Activated CD8-positive, alpha-beta T cell treated with anti-CD3 and anti-CD28 coated beads for 36 hours (primary cell): ENCODE data around the gene FES. TPM values are rescaled to one million over a fixed set of nuclear protein-coding genes. Genes with fewer than 3 reads are reported as not detected.

Experiments
- ATAC-seq: fragments of 200-7000 bp; cut with Tn5 transposase; one replicate; pipeline ENCODE4 v1.10.0; 2021; ENCODE audit warnings: mild to moderate bottlenecking, moderate library complexity
- CTCF ChIA-PET: fragments of 350-600 bp; sonication (Branson Sonifier 250); formaldehyde crosslinking; loops from one replicate; lab custom pipeline; 2021; ENCODE audit warnings: antibody characterized with exemption; lab: Charles Lee
- POLR2A ChIA-PET: fragments of 350-600 bp; sonication (Branson Sonifier 250); formaldehyde crosslinking; loops from one replicate; lab custom pipeline; 2021; ENCODE audit warnings: antibody characterized with exemption; lab: Charles Lee
- DNase-seq: peaks from one replicate; pipeline ENCODE4 v3.0.0-alpha.2; 2020
- H3K27ac Mint-ChIP-seq: one replicate; pipeline ENCODE4 v1.8.0; 2021; ENCODE audit warnings: mild to moderate bottlenecking, mixed read lengths
- H3K27me3 Mint-ChIP-seq: one replicate; pipeline ENCODE4 v1.8.0; 2021; ENCODE audit warnings: mixed read lengths
- H3K36me3 Mint-ChIP-seq: one replicate; pipeline ENCODE4 v1.8.0; 2021; ENCODE audit warnings: low read depth, mixed read lengths
- H3K4me1 Mint-ChIP-seq: one replicate; pipeline ENCODE4 v1.8.0; 2021; ENCODE audit warnings: low read depth, mixed read lengths
- H3K4me3 Mint-ChIP-seq: one replicate; pipeline ENCODE4 v1.8.0; 2021; ENCODE audit warnings: mild to moderate bottlenecking, moderate library complexity, mixed read lengths
- H3K9me3 Mint-ChIP-seq: one replicate; pipeline ENCODE4 v1.8.0; 2021; ENCODE audit warnings: mixed read lengths
- intact Hi-C: fragments of 100-400 bp; cut with micrococcal nuclease; formaldehyde crosslinking; loops from one replicate; pipeline ENCODE4 v1.10.0; 2022
- total RNA-seq, 2 experiments: library from RNA; stranded (reverse); gene quantifications; one replicate each; pipeline ENCODE4 v1.2.3, GENCODE V29; 2021
- TF ChIP-seq, protein P1 (sequence below): fragments of 200-600 bp; IDR thresholded peaks from one replicate; pipeline ENCODE4 v1.8.0; 2022; ENCODE audit warnings: antibody characterized with exemption, mild to moderate bottlenecking

Gene FES
- total RNA-seq, 2 experiments from 2014 or later: 4.1 to 4.6 TPM

DNA sequence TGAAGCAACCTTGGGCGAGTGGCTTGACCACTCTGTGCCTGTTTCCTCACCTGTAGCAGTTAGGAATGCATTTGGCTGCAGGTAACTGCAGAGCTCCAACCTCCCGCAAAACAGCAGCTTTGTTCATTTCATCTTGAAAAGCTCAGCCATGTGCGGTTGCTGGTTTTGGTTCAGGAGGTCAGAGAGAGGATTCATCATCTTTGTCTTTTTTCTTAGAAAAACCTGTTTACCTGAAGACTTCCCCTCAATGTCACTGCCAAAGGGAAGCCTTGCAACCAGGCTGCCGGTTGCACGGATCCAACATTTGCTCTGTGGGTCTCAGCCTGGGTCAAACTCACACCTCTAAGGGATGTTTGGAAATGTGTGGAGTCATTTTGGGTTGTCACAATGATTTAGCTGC is 32.4 kb upstream of the FES start:
- peak; percentile 5 for ATAC-seq
- Mint-ChIP-seq H3K36me3 (peaks cover 4% of the 10 kb centered on the region), H3K4me3 (peak overlapping the region; percentile 26), H3K27me3 (no peaks in the 10 kb centered on the region), H3K4me1 (peaks cover 61% of the 10 kb centered on the region), H3K27ac (peak overlapping the region; percentile 93), H3K9me3 (peaks cover 8% of the 10 kb centered on the region)
- intact Hi-C loops: loop anchor here (2.0 kb wide), 1 partner anchor 19 kb away; no protein-coding TSS in a partner anchor
- TF ChIP-seq, protein P1, sequence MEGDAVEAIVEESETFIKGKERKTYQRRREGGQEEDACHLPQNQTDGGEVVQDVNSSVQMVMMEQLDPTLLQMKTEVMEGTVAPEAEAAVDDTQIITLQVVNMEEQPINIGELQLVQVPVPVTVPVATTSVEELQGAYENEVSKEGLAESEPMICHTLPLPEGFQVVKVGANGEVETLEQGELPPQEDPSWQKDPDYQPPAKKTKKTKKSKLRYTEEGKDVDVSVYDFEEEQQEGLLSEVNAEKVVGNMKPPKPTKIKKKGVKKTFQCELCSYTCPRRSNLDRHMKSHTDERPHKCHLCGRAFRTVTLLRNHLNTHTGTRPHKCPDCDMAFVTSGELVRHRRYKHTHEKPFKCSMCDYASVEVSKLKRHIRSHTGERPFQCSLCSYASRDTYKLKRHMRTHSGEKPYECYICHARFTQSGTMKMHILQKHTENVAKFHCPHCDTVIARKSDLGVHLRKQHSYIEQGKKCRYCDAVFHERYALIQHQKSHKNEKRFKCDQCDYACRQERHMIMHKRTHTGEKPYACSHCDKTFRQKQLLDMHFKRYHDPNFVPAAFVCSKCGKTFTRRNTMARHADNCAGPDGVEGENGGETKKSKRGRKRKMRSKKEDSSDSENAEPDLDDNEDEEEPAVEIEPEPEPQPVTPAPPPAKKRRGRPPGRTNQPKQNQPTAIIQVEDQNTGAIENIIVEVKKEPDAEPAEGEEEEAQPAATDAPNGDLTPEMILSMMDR: no peak
- DNase-seq: peak; percentile 80
- CTCF ChIA-PET: interaction anchor here (0.7 to 1.5 kb wide), 5 partner anchors 14 to 81 kb away, joined by 3 to 5 read pairs (median 4); partner anchors contain the start of gene HDDC3
- POLR2A ChIA-PET: interaction anchor here (0.6 to 5.4 kb wide), 11 partner anchors 10 to 134 kb away, joined by 3 to 27 read pairs (median 4); partner anchors contain the start of genes BLM, FURIN and MAN2A2

DNA sequence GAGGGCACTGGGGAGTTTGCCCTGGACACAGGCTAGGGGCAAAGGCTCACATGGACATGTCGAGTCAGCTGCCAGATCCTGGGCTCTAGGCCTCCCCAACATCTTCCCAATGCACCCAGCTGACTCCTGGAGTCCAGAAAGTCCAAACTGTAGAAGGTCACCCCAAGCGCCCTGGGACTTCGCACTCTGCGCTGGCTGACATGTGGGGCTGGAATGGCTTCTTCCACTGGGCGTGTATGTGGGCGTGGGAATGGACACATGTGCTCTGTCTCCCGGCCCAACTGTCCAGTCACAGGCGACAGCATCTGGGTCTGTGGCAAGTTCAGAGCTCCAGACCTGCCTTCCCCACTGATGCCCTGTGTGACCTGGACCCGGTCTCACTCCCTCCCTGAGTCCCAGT is 29.2 kb upstream of the FES start:
- H3K27me3 Mint-ChIP-seq: no peaks in the 10 kb centered on the region
- peaks cover 8% of the 10 kb centered on the region for H3K9me3 Mint-ChIP-seq
- intact Hi-C loops: no loop called here
- H3K36me3 Mint-ChIP-seq: peaks cover 4% of the 10 kb centered on the region
- no peak overlapping the region for H3K4me3 Mint-ChIP-seq
- TF ChIP-seq, protein P1: no peak
- POLR2A ChIA-PET: interaction anchor here (1.3 to 2.1 kb wide), 2 partner anchors 15 to 40 kb away, joined by 4 to 10 read pairs; no protein-coding TSS in a partner anchor
- ATAC-seq (no peak), DNase-seq (no peak)
- CTCF ChIA-PET: interaction anchor here (0.9 to 1.5 kb wide), 4 partner anchors 28 to 137 kb away, joined by 3 to 4 read pairs (median 4); no protein-coding TSS in a partner anchor
- H3K4me1 Mint-ChIP-seq: peaks cover 75% of the 10 kb centered on the region
- H3K27ac Mint-ChIP-seq: peak overlapping the region; percentile 91

DNA sequence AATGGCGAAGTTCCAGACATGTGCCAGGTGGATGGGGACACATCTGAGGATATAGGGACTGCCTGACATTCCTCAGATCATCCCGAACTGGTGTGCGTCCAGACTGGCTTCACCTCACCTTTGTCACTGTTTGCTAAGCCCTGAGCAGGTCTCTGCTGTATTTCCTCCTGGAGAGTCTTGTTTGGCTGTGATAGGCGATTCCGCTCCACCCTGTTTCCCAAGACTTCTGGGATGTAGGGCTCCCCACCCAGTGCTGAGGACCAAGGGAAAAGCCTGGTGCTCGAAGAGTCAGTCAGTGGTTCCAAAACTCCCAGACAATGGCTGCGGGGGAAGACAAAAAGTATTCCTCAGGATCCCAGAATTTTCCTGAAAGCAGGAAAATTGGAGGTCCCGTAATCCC is 27.0 kb upstream of the FES start:
- Mint-ChIP-seq H3K27me3 (no peaks in the 10 kb centered on the region), H3K9me3 (no peaks in the 10 kb centered on the region), H3K36me3 (no peaks in the 10 kb centered on the region), H3K4me3 (no peak overlapping the region), H3K27ac (peak overlapping the region; percentile 17), H3K4me1 (peaks cover 57% of the 10 kb centered on the region)
- intact Hi-C loops: no loop called here
- ChIA-PET CTCF (interaction anchor here (2.9 kb wide), 1 partner anchor 29 kb away, joined by 15 read pairs; no protein-coding TSS in a partner anchor), POLR2A (interaction anchor here (1.2 kb wide), 1 partner anchor 10 kb away, joined by 5 read pairs; the partner anchor contains the start of gene FURIN)
- ATAC-seq (no peak), DNase-seq (no peak)
- TF ChIP-seq, protein P1: no peak

DNA sequence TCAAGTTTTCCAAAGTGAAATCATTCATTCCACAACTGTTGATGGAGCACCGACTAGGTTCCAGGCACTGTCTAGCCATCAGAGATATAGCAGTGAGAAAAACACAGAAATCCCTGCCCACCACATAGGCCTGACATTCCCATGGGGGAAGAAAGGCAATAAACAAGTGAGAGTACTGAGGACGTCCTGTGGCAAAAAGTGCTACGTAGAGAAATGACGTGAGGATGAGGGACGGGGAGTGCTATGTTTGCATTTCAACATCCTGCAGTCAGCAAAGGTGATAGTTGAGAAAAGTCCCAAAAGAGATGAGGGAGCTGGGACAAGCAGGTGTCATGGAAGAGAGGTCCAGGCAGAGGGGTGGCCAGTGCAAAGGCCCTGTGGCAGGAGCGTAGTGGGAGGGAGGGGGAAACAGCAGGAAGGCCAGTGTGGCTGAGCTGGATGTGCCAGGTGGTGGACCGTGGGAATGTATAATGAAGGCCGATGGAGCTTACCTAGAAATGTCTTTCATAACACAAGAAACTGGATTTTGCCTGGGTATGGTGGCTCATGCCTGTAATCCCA is 26.3 kb upstream of the FES start:
- intact Hi-C loops: no loop called here
- DNase-seq: no peak
- Mint-ChIP-seq H3K27ac (peak overlapping the region; percentile 1), H3K4me3 (no peak overlapping the region), H3K4me1 (peaks cover 51% of the 10 kb centered on the region), H3K9me3 (no peaks in the 10 kb centered on the region), H3K36me3 (no peaks in the 10 kb centered on the region), H3K27me3 (no peaks in the 10 kb centered on the region)
- ChIA-PET CTCF (interaction anchor here (0.6 to 2.9 kb wide), 3 partner anchors 20 to 74 kb away, joined by 3 to 15 read pairs (median 7); partner anchors contain the start of gene HDDC3), POLR2A (interaction anchor here (1.2 to 2.4 kb wide), 2 partner anchors 10 to 12 kb away, joined by 5 to 6 read pairs; partner anchors contain the start of gene FURIN)
- TF ChIP-seq, protein P1: no peak
- no peak for ATAC-seq
